HL-60/S4 treated with phorbol 12-myristate 13-acetate at 8.2 ng/mL for 4 days and 3 days (cell line): Measurements from ENCODE around the gene STEAP1.
"Not testable (repeated sequence)": the region's sequence is repeated elsewhere in the genome, so short reads cannot be mapped to it uniquely, and the experiment has no call there.

Experiments used
- in situ Hi-C: fragments of 300-500 bp; cut with MboI; formaldehyde crosslinking; loops from 2 replicates; pipeline ENCODE4 v1.15.0; 2022; ENCODE audit warnings: low sequenced_read_pairs

STEAP1 gene

DNA sequence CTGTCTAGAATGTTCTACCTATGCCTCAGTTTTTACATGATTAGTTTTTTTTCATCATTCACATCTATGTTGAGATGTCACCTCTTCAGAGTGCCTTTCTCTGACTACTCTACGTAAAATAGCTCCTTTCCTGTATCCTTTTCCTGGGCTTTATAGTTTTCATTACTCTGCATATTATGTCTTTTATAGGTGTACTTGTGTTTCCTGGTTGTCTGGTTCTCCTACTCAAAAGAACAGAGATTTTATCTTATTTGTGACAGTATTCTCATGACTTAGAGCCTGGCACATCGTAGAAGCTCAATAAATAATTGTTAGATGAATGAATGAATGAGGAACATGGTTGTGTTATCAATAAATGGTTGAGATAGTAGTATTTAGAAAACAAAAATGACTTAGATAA lies 17.9 kb downstream of the STEAP1 start:
- in situ Hi-C loops: loop anchor here (25.0 kb wide), 1 partner anchor 240 kb away; the partner anchor contains the start of gene CLDN12

DNA sequence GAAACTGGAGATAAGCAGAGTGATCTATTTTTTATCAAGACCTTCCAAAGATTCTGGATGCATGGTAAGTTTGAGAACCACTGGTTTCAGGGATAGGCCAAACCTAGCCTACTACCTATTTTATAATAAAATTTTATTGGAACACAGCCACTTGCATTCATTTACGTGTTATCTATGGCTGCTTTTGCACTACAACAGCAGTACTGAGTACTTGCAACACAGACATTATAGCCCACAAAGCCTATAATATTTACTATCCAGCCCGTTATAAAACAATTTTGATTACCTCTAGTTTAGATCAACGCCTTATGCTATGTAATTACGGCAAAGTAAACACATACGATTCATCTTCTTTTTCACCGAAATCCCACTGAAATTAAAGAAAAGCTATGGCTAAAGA lies 18.4 kb downstream of the STEAP1 start:
- in situ Hi-C loops: loop anchor here (25.0 kb wide), 1 partner anchor 240 kb away; the partner anchor contains the start of gene CLDN12

DNA sequence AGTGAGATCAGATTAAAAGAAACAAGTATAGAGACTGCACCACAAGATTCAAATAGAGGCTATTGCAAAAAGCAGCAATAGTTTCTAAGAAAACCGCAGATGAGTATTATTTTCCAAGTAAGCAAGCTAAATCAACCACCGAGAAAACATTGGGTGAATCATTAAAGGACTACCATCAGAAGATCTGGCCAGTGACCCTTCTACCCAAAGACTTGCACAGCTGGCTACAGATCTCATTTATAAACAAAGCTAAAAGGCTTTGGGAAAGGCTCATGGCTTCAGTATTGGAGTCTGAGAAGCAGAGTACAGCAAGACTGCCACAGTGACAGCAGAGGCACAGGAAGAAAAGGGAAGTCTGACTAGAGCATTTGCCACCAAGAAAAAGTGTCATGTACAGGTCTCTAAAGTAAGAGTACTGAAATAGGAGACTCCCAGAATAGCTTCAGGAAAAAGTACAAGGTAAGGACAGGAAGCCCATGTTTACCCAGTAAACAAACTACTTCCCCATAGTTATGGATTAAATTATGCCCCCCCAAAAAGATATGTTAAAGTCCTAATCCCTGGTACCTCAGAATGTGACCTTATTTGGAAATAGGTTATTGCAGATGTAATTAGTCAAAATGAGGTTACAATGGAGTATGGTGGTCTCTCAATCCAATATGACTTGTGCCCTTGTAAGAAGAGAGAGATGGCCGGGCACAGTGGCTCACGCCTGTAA lies 19.0 kb downstream of the STEAP1 start:
- in situ Hi-C loops: loop anchor here (25.0 kb wide), 1 partner anchor 239 kb away; the partner anchor contains the start of gene CLDN12

DNA sequence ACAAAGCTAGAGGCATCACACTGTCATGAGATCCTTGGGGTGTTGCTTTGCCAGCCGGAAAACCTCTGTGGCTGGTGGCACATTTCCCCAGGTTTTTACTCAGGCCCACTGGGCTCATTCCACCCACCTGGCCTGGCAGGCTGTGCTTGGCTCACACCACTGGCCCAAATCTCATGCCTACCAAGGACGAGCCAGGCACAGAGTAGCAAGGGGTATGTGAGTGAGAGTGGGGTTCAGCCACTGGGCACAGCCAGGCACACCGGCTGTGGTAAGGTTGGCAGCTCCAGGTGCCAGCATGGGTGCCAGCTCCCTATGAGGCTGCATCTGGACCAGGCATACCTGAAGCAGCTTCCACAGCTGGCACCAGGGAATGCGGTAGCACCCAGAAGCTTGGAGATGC lies 21.4 kb downstream of the STEAP1 start:
- in situ Hi-C loops: no loop called here

DNA sequence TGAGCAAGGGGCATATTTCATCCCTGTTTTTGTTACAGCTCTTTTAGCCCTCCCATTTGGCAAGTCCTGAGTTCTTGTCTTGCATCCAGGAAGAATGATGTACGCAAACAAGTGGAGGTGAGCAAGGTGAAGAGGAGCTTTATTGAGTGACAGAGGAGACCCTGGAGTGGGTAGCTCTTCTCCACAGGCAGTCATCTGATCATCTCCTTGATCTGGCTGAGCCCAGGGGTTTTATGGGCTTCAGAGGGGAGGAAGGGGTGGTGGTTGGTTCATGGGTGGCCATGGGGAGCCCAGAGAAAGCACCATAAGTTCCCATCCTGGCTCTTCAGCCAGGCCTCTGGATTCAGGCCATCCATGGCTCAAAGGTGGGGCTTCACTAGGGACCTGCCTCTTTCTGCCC lies 21.9 kb downstream of the STEAP1 start:
- in situ Hi-C loops: no loop called here

GRCh38 chr7:90178166-90178565 lies 23.9 kb downstream of the STEAP1 start:
- in situ Hi-C loops: no loop called here

GRCh38 chr7:90178679-90179278 lies 24.5 kb downstream of the STEAP1 start:
- in situ Hi-C loops: no loop called here

GRCh38 chr7:90180011-90180585 lies 25.8 kb downstream of the STEAP1 start:
- in situ Hi-C loops: no loop called here

- in situ Hi-C loops: no loop called here
Observed at GRCh38 chr7:90180649-90181048, 26.4 kb downstream of the STEAP1 start.

DNA sequence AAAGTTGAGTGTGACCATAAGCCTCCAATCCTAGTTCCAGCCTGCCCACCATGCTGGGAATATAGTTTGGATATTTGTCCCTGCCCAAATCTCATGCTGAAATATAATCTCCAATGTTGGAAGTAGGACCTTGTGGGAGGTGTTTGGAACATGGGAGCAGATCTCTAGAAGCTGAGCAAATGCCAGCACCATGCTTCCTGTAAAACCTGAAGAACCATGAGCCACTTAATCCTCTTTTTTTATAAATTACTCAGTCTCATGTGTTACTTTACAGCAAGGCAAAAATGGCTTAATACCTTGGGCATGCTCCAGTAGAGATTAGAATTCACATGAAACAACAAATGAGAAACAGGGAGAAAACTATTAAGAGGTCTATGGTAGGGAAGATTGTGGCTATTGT lies 27.2 kb downstream of the STEAP1 start:
- in situ Hi-C loops: no loop called here

GRCh38 chr7:90186290-90186689 lies 32.0 kb downstream of the STEAP1 start:
- in situ Hi-C loops: not testable (repeated sequence)

- in situ Hi-C loops: no loop called here
Observed at GRCh38 chr7:90187507-90188050, 33.3 kb downstream of the STEAP1 start.

DNA sequence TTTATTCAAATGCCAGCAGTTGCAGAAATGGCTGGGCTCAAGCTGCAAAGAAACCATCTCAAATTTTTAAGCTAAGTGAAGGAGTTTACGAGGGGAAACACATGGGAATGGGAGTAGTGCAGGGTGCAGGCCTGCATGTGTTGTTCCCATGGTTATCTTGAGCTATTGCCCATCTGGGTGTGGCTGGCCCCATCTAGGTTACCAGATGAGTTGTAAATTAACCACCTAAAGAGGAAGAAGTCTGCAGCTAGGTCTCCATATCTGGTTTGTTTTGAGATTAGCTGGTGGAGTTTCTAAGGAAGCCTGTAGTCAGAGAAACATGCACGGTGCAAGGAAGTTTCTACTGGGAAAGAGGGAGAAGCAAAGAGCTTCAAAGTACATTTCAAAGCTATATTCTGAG lies 34.0 kb downstream of the STEAP1 start:
- in situ Hi-C loops: no loop called here

DNA sequence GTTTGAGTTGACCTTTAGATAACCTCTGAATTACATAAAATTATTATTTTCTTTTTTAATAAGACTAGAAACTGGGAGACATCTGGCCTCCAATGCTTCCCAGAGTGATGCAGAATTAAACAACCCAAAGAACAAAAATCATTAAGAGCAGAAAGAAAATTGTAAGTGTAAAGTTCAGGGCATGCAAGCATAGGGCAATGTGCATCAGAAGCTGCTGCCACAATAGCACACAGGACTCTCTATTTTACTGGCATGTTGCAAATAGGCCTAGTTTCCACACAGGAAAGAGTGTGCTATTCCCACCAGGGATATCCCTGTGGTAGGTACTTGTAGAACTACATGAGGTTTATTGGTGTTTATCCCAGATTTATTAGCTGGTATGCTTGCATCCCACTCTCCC lies 36.7 kb downstream of the STEAP1 start:
- in situ Hi-C loops: no loop called here

GRCh38 chr7:90191648-90192047 lies 37.4 kb downstream of the STEAP1 start:
- in situ Hi-C loops: no loop called here

DNA sequence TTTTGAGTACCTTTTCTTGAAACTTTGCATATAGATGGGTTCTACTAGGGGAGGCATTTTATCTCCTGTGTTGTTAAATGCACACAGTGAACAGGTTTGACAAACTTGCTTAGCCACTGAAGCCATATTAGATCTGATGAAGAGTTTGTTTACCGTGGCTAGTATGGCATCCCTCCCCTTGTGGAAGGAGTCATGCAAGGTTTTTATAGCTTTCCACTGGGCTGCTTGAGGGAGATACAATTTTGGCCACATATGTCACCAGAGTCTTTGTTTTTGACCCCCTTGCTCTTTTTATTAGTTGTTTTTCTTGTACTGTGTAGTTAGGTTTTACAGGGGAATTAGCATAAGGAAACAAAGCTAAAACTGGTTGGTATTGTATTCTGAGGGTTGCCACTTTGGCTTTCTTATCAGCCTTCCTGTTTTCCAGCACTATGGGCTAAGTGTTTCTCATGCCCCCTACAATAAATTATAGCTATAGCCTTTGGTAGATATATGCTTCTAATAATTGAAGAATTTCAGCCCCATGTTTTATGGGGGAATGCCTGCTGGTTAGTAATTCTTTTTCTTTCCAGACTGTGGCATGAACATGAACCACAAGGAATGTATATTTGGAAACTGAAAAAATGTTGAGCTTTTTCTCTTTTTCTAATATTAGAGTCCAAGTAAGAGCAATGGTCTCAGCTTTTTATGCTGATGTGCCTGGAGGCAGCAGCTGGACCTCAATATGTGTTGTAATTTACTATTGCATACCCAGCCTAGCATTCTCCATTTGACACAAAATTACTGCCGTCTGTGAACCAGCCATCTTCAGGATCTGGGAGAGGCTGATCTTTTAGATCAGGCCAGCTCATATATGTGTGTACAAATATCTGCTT lies 38.8 kb downstream of the STEAP1 start:
- in situ Hi-C loops: no loop called here

- in situ Hi-C loops: no loop called here
Observed at GRCh38 chr7:90194911-90195809, 40.9 kb downstream of the STEAP1 start.

DNA sequence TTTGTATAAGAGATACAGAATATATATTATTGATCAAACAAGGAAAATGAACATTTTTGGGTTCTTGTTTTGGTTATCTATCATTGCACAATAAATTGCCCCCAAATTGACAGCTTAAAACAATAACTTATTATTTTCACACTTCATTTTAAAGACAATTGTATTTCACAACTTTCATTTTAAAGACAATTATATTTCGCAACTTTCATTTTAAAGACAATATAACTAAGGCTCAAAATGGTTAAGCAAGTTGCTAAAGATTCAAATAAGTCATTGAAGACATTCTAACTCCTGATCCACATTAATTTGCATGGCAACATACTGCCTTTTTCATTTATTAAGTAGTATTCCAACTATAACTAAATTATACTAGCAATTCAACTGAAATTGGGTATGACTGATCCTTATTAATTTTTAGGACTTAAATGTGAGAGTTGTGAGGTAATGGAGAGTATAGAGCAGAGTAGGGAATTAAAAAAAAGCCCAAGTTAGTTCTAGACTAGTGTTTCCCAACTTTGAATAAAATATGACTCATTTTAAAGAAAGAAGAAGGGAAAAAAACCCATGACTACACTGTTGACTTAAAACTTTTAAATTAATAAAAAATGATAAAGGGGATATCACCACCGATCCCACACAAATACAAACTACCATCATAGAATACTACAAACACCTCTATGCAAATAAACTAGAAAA lies 47.4 kb downstream of the STEAP1 start:
- in situ Hi-C loops: no loop called here

DNA sequence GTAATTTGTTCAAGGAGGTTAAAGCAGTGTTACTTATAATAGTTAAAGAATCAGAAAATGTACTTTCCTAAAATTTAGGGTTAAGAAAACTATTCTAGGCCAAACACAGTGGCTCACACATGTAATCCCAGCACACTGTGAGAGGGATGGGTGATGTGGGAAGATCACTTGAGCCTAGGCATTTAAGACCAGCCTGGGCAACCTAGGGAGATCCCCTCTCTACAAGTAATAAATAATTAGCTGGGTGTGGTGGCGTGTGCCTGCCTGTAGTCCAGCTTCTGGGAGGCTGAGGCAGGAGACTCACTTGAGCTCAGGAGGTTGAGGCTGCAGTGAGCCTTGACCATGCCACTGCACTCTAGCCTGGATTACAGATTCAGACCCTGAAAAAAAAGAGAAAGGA lies 53.7 kb downstream of the STEAP1 start:
- in situ Hi-C loops: no loop called here
